Right atrium auricular region (tissue), 2 donors: ENCODE data around the gene PUS1. TPM values are rescaled to one million over a fixed set of nuclear protein-coding genes. Genes with fewer than 3 reads are reported as not detected.
A peak's percentile ranks its signal among the peaks of the same experiment; 100 is the strongest.

Experiments
- DNase-seq: peaks from one replicate; pipeline ENCODE4 v3.0.0-alpha.2; 2019; ENCODE audit warnings: low spot score
- H3K27ac ChIP-seq, 2 donors: fragments of 200-600 bp; sonication (generic); 1 replicate in 1 of 2; 2 replicates in 1 of 2; pipeline ENCODE4 v1.5.1; 2016 to 2019
- H3K27me3 ChIP-seq, 2 donors: fragments of 200-600 bp; sonication (generic); one replicate each; pipeline versions ENCODE4 v1.5.1 to v1.6.0; 2017 to 2019
- H3K36me3 ChIP-seq: fragments of 200-600 bp; sonication (generic); one replicate; pipeline ENCODE4 v1.5.1; 2016
- H3K4me1 ChIP-seq, 2 donors: fragments of 200-600 bp; sonication (generic); one replicate each; pipeline versions ENCODE4 v1.5.1 to v1.6.0; 2017 to 2019
- H3K4me3 ChIP-seq, 2 donors: fragments of 200-600 bp; sonication (generic); 1 replicate in 1 of 2; 2 replicates in 1 of 2; pipeline ENCODE4 v1.5.1; 2017 to 2019; ENCODE audit warnings: mild to moderate bottlenecking in 1 of 2, moderate library complexity in 1 of 2
- H3K9me3 ChIP-seq, 2 donors: fragments of 200-600 bp; sonication (generic); one replicate each; pipeline ENCODE4 v1.5.1; 2019
- CTCF ChIP-seq, 2 donors: fragments of 200-600 bp; sonication (generic); IDR thresholded peaks; one replicate each; pipeline ENCODE4 v1.5.1; 2019; ENCODE audit warnings: antibody characterized with exemption in 2 of 2
- total RNA-seq, 2 donors: library from RNA; depleted of rRNA; stranded (reverse); fragments of >200 nt; gene quantifications; one replicate each; pipeline ENCODE4 v1.1.0, GENCODE V29; 2016

Gene PUS1
- total RNA-seq, 2 donors from 2014 or later, result 5.0 to 10.3 TPM

GRCh38 chr12:131920902-131921840 is 7.9 kb upstream of the PUS1 start:
- Histone ChIP-seq H3K36me3 (peaks cover 47% of the 10 kb centered on the region), H3K4me1 (peaks cover 0 to 6% of the 10 kb centered on the region in 2 donors), H3K9me3 (no peaks in the 10 kb centered on the region), H3K4me3 (no peak overlapping the region), H3K27ac (peak overlapping the region; percentile 20 to 51), H3K27me3 (no peaks in the 10 kb centered on the region)
- DNase-seq, result no peak
- TF ChIP-seq CTCF (IDR thresholded peaks at IDR 0.05), result no peak

- Histone ChIP-seq H3K4me3 (no peak overlapping the region), H3K4me1 (peaks cover 0 to 6% of the 10 kb centered on the region in 2 donors), H3K9me3 (no peaks in the 10 kb centered on the region), H3K27ac (peak overlapping the region; percentile 50 to 51), H3K27me3 (no peaks in the 10 kb centered on the region), H3K36me3 (peaks cover 40% of the 10 kb centered on the region)
- TF ChIP-seq CTCF (IDR thresholded peaks at IDR 0.05), result no peak
- no peak for DNase-seq
Observed at GRCh38 chr12:131921866-131922769, 7.0 kb upstream of the PUS1 start.

GRCh38 chr12:131922772-131923171 is 6.3 kb upstream of the PUS1 start:
- TF ChIP-seq CTCF (IDR thresholded peaks at IDR 0.05), result no peak
- H3K4me3 ChIP-seq, result no peak overlapping the region
- peaks cover 34% of the 10 kb centered on the region for H3K36me3 ChIP-seq
- H3K27me3 ChIP-seq, result no peaks in the 10 kb centered on the region
- H3K27ac ChIP-seq, result peak overlapping the region; percentile 50 to 51
- no peaks in the 10 kb centered on the region for H3K9me3 ChIP-seq
- H3K4me1 ChIP-seq, result peaks cover 0 to 6% of the 10 kb centered on the region in 2 donors
- DNase-seq, result no peak

- DNase-seq, result no peak
- H3K4me3 ChIP-seq, result no peak overlapping the region
- no peak for TF ChIP-seq CTCF (IDR thresholded peaks at IDR 0.05)
- H3K27me3 ChIP-seq, result no peaks in the 10 kb centered on the region
- H3K27ac ChIP-seq, result no peak overlapping the region
- H3K9me3 ChIP-seq, result no peaks in the 10 kb centered on the region
- H3K36me3 ChIP-seq, result peaks cover 31% of the 10 kb centered on the region
- peaks cover 0 to 7% of the 10 kb centered on the region in 2 donors for H3K4me1 ChIP-seq
Observed at GRCh38 chr12:131923260-131923659, 5.8 kb upstream of the PUS1 start.

GRCh38 chr12:131927110-131928079 is 1.7 kb upstream of the PUS1 start:
- H3K4me3 ChIP-seq, result no peak overlapping the region
- H3K4me1 ChIP-seq, result peaks cover 0 to 20% of the 10 kb centered on the region in 2 donors
- no peak for TF ChIP-seq CTCF (IDR thresholded peaks at IDR 0.05)
- peaks cover 8% of the 10 kb centered on the region for H3K36me3 ChIP-seq
- H3K27me3 ChIP-seq, result no peaks in the 10 kb centered on the region
- H3K27ac ChIP-seq, result peak overlapping the region in 1 of 2 donors; percentile 91
- DNase-seq, result no peak
- H3K9me3 ChIP-seq, result no peaks in the 10 kb centered on the region
